Measurements from ENCODE around the gene WNT10A.

DNA sequence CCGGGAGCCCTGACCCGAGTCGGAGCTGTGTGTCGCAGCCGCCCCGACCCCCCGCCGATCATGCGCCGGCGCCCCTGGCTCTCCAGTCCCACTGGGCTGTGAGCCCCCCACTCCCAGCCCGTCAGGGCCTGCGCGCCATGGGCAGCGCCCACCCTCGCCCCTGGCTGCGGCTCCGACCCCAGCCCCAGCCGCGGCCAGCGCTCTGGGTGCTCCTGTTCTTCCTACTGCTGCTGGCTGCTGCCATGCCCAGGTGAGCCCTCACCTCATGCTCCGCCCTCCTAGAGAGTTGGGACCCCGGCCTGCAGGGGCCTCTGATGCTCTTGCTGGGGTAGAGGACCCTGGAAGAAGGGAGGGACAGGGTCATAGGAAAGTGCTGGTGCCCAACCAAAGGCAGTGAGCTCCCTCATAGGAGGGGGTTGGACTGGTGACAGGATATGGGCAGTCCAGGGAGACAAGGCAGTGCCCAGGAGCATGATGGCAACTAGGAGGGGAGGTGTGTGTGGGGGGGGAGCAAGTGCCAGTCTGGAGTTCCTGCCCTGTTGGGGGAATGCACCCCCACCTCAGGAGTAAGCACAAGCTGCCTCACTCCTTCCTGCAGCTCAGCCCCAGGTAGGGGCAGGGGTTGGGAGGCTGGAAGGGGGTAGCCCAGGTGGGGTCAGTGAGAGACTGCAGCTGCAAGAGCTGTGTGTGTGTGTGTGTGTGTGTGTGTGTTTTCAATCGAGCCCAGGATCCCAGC is 375 bp downstream of the WNT10A start:
- TF ChIP-seq, protein P1, sequence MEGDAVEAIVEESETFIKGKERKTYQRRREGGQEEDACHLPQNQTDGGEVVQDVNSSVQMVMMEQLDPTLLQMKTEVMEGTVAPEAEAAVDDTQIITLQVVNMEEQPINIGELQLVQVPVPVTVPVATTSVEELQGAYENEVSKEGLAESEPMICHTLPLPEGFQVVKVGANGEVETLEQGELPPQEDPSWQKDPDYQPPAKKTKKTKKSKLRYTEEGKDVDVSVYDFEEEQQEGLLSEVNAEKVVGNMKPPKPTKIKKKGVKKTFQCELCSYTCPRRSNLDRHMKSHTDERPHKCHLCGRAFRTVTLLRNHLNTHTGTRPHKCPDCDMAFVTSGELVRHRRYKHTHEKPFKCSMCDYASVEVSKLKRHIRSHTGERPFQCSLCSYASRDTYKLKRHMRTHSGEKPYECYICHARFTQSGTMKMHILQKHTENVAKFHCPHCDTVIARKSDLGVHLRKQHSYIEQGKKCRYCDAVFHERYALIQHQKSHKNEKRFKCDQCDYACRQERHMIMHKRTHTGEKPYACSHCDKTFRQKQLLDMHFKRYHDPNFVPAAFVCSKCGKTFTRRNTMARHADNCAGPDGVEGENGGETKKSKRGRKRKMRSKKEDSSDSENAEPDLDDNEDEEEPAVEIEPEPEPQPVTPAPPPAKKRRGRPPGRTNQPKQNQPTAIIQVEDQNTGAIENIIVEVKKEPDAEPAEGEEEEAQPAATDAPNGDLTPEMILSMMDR (IDR thresholded peaks at IDR 0.05): no peak
- no peak for TF ChIP-seq POLR2A (IDR thresholded peaks at IDR 0.05)
